Activated naive CD8-positive, alpha-beta T cell treated with anti-CD3 and anti-CD28 coated beads, Interleukin-2, amount 10 ng/mL, durations not matched to agents 7 days and 5 days (primary cell): Measurements from ENCODE around the gene C16orf54. TPM values are rescaled to one million over a fixed set of nuclear protein-coding genes. Genes with fewer than 3 reads are reported as not detected.
"Not testable (repeated sequence)": the region's sequence is repeated elsewhere in the genome, so short reads cannot be mapped to it uniquely, and the experiment has no call there.

Experiments used
- ATAC-seq: fragments of 150-1000 bp; cut with Tn5 transposase; one replicate; pipeline ENCODE4 v1.10.0; 2021; ENCODE audit warnings: low read depth, moderate library complexity
- POLR2A ChIA-PET: fragments of 350-600 bp; sonication (Branson Sonifier 250); formaldehyde crosslinking; loops from one replicate; lab custom pipeline; 2021; ENCODE audit warnings: antibody characterized with exemption; lab: Charles Lee
- DNase-seq: peaks from one replicate; pipeline ENCODE4 v3.0.0; 2021
- H3K27ac Mint-ChIP-seq: one replicate; pipeline ENCODE4 v1.8.0; 2022; ENCODE audit warnings: mild to moderate bottlenecking, mixed read lengths
- H3K27me3 Mint-ChIP-seq: one replicate; pipeline ENCODE4 v1.8.0; 2022; ENCODE audit warnings: mild to moderate bottlenecking, moderate library complexity, mixed read lengths
- H3K36me3 Mint-ChIP-seq: one replicate; pipeline ENCODE4 v1.8.0; 2021; ENCODE audit warnings: mild to moderate bottlenecking, mixed read lengths
- H3K4me1 Mint-ChIP-seq: one replicate; pipeline ENCODE4 v1.8.0; 2021; ENCODE audit warnings: mixed read lengths
- H3K4me3 Mint-ChIP-seq: one replicate; pipeline ENCODE4 v1.8.0; 2022; ENCODE audit warnings: mild to moderate bottlenecking, moderate library complexity, mixed read lengths
- H3K9me3 Mint-ChIP-seq: one replicate; pipeline ENCODE4 v1.8.0; 2021; ENCODE audit warnings: mixed read lengths
- total RNA-seq, 2 experiments: library from RNA; stranded (reverse); gene quantifications; one replicate each; pipeline ENCODE4 v1.2.3, GENCODE V29; 2021

C16orf54 gene, protein sequence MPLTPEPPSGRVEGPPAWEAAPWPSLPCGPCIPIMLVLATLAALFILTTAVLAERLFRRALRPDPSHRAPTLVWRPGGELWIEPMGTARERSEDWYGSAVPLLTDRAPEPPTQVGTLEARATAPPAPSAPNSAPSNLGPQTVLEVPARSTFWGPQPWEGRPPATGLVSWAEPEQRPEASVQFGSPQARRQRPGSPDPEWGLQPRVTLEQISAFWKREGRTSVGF
- 10 to 100 TPM; 84.2 to 88.0 TPM for total RNA-seq

DNA sequence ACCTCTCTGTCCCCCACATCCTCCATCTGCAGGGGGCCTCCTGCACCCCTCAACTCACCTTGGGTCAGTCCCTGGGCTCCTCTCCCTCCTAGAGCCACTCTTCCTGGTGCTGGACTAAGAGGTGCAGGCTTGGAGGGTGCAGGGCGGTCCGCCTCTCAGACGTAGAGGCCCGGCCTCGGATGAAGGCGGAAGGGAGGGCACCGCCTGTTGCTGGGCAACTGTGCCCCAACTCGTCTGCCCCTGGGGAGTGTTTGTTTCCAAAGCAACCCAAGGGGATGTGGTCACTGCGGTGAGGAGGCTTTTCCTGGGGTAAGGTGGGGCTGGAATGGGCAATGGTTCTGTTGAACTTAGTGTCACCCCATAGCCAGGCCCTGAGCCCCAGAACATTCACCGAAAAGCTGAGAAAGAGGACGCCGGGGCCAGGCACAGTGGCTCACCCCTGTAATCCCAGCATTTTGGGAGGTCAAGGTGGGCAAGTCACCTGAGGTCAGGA lies at the start of gene C16orf54:
C16orf54 (minus strand) TSS at position 138 of the 493 bp plus-strand sequence. CDS start 1,039 bp downstream, outside the sequence.
- Mint-ChIP-seq H3K36me3 (peaks cover 37% of the 10 kb centered on the region), H3K4me1 (peaks cover 38% of the 10 kb centered on the region), H3K4me3 (peak within 1 kb of the TSS; percentile 98), H3K27me3 (no peaks in the 10 kb centered on the region), H3K27ac (peak within 1 kb of the TSS; percentile 98), H3K9me3 (no peaks in the 10 kb centered on the region)
- ATAC-seq (peak; percentile 81), DNase-seq (peak; percentile 88)
- POLR2A ChIA-PET, result interaction anchor here (0.6 to 4.6 kb wide), 17 partner anchors 9 to 286 kb away, joined by 3 to 64 read pairs (median 4); partner anchors contain the start of genes KIF22, MAZ and PAGR1

DNA sequence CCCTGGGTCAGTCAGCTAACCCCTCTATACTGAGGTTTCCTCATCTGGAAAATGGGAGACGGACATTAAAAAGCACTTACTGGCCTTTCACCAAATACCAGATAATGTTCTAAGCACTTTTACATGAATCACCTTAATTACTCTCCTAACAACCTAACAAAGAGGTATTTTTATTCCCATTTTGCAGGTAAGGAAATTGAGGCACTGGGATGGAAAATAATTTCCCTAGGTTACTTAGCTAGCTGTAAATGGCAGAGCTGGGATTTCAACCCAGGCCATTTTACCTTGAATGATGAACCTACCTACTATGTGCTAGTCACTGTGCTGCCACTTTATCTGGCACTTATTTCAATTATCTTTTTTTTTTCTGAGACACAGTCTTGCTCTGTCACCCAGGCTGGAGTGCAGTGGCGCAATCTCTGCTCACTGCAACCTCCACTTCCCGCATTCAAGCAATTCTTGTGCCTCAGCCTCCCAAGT lies 48.5 kb upstream of the C16orf54 start:
- POLR2A ChIA-PET, result interaction anchor here (0.9 to 9.3 kb wide), 3 partner anchors 11 to 55 kb away, joined by 3 to 165 read pairs (median 3); partner anchors contain the start of gene MAZ
- DNase-seq (no peak), ATAC-seq (no peak)
- no peak overlapping the region for H3K4me3 Mint-ChIP-seq
- H3K9me3 Mint-ChIP-seq, result no peaks in the 10 kb centered on the region
- H3K27ac Mint-ChIP-seq, result no peak overlapping the region
- peaks cover 41% of the 10 kb centered on the region for H3K36me3 Mint-ChIP-seq
- no peaks in the 10 kb centered on the region for H3K27me3 Mint-ChIP-seq
- H3K4me1 Mint-ChIP-seq, result peaks cover 29% of the 10 kb centered on the region

DNA sequence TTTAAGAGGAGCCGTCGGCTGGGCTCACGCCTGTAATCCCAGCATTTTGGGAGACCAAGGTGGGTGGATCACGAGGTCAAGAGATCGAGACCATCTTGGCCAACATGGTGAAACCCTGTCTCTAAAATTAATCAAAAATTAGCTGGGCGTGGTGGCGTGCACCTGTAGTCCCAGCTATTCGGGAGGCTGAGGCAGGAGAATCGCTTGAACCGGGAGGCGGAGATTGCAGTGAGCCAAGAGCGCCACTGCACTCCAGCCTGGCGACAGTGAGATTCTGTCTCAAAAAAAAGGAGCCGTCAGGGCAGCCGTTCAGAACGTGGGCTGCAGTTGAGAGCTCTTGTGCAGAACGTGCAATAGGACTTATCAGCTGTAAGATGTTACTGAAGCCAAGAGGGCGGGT lies 47.4 kb upstream of the C16orf54 start:
- Mint-ChIP-seq H3K4me1 (peaks cover 31% of the 10 kb centered on the region), H3K4me3 (peak overlapping the region; percentile 99), H3K27ac (peak overlapping the region; percentile 77), H3K36me3 (peaks cover 39% of the 10 kb centered on the region)
- DNase-seq, ATAC-seq, H3K9me3 Mint-ChIP-seq, H3K27me3 Mint-ChIP-seq: not testable (repeated sequence)
- POLR2A ChIA-PET, result interaction anchor here (9.3 kb wide), 1 partner anchor 12 kb away, joined by 165 read pairs; the partner anchor contains the start of gene MAZ

DNA sequence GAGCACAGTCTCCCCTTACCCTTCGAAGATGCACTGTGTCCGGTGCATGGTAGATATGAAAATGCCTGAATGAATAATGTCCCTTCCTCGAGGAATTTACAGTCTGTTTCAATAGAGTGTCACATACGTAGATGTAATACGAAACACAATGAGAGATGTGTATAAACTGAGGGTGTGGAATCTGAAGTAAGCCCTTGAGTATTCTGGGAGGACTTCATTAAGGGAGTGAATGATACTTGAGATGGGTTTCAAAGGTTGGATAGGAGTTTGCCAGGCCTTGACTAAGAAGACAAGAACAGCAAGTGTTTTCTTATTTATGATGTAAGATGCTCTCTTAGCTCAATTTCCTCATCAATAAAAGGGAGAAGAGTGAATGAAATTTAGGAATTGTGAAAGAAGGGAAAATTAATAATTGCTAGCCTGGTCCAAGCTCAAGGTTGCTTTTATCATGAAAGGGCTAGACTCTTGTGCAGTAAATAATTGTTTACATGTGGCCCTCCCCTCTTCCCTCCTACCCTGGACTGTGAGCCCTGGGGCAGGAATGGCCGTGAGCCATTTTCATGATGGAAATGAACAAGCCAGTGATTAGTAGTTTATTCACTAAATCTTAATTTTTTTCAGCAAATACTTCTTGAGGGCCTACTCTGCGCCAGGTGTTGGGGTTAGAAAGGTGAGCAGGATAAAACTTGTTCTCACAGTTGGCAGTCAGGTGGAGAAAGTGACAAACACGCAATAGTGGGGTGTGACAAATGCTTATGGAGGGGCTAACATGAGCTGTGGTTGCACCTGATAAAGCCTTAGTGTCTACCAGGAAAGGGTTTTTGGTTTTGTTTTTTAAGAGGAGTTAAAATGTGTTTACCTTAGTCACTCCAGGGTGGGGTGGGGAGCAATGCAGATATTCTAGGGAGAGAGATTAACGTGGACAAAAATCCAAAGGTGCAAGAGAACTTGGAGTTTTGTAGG lies 46.3 kb upstream of the C16orf54 start:
- POLR2A ChIA-PET, result interaction anchor here (2.1 to 9.3 kb wide), 5 partner anchors 13 to 56 kb away, joined by 10 to 165 read pairs (median 19); partner anchors contain the start of genes C16orf54, MAZ, MVP and PAGR1
- H3K36me3 Mint-ChIP-seq, result peaks cover 33% of the 10 kb centered on the region
- ATAC-seq, result no peak
- peak overlapping the region; percentile 99 for H3K4me3 Mint-ChIP-seq
- H3K27ac Mint-ChIP-seq, result peak overlapping the region; percentile 98
- DNase-seq, result no peak
- H3K9me3 Mint-ChIP-seq, result no peaks in the 10 kb centered on the region
- H3K4me1 Mint-ChIP-seq, result peaks cover 31% of the 10 kb centered on the region
- no peaks in the 10 kb centered on the region for H3K27me3 Mint-ChIP-seq

DNA sequence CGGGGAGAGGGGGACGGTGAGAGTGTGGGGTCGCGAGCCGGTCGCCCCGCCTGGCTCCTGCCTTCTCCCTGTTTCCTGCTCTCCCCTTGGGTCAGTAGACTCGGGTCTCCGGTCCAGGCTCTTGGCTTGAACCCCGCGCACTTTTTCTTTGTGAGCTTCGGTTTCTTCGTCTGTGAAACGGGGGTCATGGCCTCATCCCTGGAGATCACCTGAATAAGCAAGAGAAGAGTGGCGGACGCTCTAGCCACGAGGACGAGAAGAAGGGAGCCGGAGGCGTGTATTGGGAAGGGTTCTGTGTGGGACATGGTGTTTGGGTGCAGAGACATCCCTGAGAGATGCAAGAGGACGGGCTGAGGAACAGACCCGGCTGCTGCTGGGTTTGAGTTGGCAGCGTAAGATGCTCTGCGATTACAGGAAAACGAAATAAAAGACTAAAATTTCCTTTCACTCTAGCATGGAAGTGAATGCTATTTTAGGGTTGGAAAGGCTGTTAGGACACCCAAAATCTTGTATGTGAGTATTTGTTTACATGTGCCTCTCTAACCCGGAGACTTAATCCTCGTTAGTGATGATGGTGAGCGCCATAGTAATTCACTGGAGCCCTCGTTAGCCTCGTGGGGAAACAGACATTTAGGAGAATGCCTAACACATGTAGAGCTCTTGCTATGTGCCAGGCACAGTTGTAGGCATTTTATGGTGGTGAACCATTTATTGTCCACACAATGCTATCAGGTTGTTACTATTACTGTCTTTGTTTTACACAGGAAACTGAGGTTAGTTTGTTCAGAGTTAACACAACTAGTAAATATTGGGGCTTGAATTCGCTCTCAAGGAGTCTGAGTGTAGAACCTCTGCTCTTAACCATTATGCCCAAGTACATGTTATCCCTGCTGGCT lies 45.4 kb upstream of the C16orf54 start:
- POLR2A ChIA-PET, result interaction anchor here (0.8 to 9.3 kb wide), 19 partner anchors 11 to 204 kb away, joined by 3 to 165 read pairs (median 7); partner anchors contain the start of genes C16orf54, HIRIP3, MAZ and MVP
- H3K4me3 Mint-ChIP-seq, result peak overlapping the region; percentile 99
- ATAC-seq (no peak), DNase-seq (no peak)
- H3K27ac Mint-ChIP-seq, result peak overlapping the region; percentile 98
- peaks cover 31% of the 10 kb centered on the region for H3K4me1 Mint-ChIP-seq
- H3K9me3 Mint-ChIP-seq, result no peaks in the 10 kb centered on the region
- H3K27me3 Mint-ChIP-seq, result no peaks in the 10 kb centered on the region
- peaks cover 26% of the 10 kb centered on the region for H3K36me3 Mint-ChIP-seq

DNA sequence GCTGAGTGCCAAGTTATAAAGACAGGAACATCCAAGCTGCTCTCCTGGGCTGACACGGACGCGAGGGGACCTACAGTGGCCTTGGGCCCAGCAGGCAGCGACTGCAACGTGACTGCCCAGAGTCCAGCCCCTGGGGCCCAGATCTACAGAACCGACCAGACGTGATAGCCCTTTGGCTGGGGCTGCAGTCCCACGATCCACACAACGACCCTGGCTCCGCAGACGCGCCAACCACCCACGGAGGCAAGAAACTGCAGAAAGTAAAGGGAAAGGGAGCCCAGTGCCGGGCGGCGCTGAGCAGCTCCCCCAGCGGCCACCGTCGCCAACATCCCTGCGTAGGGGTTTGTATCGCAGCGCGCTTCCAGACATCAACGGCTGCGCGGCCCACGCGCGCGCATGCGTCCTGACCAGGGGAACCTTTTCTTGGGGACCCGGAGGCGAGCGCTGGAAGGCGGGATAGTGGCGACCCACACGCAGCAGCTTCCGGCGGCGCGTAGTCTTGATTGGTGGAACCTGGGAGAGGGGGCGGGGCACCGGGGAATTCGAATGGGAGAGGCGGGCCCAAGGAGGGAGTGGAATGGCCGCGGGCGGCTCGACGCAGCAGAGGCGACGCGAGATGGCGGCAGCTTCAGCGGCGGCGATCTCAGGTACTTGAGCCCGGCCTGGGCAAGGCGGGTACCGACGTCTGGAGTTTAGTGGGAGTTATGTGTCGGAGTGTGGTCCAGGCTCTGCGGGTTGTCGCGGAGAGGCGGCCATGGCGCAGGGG lies 44.6 kb upstream of the C16orf54 start, which contains the start of gene KIF22:
KIF22 (plus strand) TSS at position 569 of the 766 bp plus-strand sequence; CDS start at position 578, 9 bp downstream.
- ATAC-seq (peak; percentile 97), DNase-seq (peak; percentile 100)
- Mint-ChIP-seq H3K4me3 (peak within 1 kb of the TSS; percentile 99), H3K27ac (peak within 1 kb of the TSS; percentile 98), H3K27me3 (no peaks in the 10 kb centered on the region), H3K36me3 (peaks cover 26% of the 10 kb centered on the region), H3K9me3 (no peaks in the 10 kb centered on the region), H3K4me1 (peaks cover 33% of the 10 kb centered on the region)
- POLR2A ChIA-PET, result interaction anchor here (0.5 to 9.3 kb wide), 30 partner anchors 10 to 395 kb away, joined by 3 to 165 read pairs (median 4); partner anchors contain the start of genes C16orf54, HIRIP3, MAZ and MVP

DNA sequence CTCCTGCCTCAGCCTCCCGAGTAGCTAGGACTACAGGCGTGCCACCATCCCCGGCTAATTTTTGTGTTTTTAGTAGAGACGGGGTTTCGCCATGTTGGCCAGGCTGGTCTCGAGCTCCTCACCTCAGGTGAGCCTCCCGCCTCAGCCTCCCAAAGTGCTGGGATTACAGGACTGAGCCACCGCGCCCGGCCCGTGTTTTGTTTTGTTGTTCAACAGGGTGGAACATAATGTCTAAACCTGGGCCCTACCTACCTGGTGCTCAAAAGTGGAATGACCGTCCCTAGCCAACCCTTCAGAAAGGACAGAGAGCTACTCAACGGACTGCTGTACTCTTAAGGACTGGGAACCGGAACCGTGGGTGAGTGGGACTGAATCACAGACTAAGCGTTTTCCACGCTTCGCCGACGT lies 44.0 kb upstream of the C16orf54 start:
- Mint-ChIP-seq H3K4me1 (peaks cover 35% of the 10 kb centered on the region), H3K9me3 (no peaks in the 10 kb centered on the region), H3K27ac (peak overlapping the region; percentile 98), H3K27me3 (no peaks in the 10 kb centered on the region), H3K36me3 (peaks cover 23% of the 10 kb centered on the region), H3K4me3 (peak overlapping the region; percentile 99)
- ATAC-seq (no peak), DNase-seq (no peak)
- POLR2A ChIA-PET, result interaction anchor here (0.5 to 9.3 kb wide), 28 partner anchors 15 to 396 kb away, joined by 3 to 165 read pairs (median 4); partner anchors contain the start of genes C16orf54, HIRIP3, MAZ and MVP

DNA sequence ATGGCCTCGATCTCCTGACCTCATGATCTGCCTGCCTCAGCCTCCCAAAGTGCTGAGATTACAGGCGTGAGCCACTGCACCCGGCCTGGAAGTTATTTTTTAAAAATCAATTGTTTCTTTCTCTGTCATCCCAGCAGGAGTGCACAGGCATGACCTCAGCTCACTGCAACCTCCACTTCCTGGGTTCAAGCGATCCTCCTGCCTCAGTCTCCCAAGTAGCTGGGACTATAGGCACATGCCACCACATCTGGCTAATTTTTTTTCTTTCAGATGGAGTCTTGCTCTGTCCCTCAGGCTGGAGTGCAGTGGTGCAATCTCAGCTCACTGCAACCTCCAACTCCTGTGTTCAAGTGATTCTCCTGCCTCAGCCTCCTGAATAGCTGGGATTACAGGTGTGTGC lies 41.4 kb upstream of the C16orf54 start:
- POLR2A ChIA-PET, result interaction anchor here (1.1 kb wide), 1 partner anchor 41 kb away, joined by 4 read pairs; the partner anchor contains the start of gene C16orf54
- H3K4me1 Mint-ChIP-seq, result peaks cover 24% of the 10 kb centered on the region
- not testable (repeated sequence) for ATAC-seq, H3K9me3 Mint-ChIP-seq, H3K36me3 Mint-ChIP-seq, H3K4me3 Mint-ChIP-seq, H3K27me3 Mint-ChIP-seq, H3K27ac Mint-ChIP-seq, DNase-seq

DNA sequence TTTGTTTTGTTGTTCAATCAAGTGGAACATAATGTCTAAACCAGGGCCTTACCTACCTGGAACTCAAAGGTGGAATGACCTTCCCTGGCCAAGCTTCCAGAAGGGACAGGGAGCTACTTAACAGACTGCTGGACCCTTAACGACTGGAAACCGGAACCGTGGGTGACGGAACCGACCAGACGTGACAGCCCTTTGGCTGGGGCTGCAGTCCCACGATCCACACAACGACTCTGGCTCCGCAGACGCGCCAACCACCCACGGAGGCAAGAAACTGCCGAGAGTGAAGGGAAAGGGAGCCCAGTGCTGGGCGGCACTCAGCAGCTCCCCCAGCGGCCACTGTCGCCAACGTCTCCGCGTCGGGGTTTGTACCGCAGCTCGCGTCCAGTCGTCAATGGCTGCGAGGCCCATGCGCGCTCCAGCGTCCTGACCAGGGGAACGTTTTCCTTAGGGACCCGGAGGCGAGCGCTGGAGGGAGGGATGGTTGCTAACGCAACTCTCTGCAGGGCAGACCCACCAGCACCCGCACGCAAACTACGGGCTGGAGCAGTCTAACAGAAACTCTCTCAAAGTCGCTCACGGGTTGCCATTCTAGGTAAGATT lies 39.2 kb upstream of the C16orf54 start:
- Mint-ChIP-seq H3K9me3 (no peaks in the 10 kb centered on the region), H3K27ac (peak overlapping the region; percentile 30), H3K36me3 (no peaks in the 10 kb centered on the region), H3K4me1 (peaks cover 21% of the 10 kb centered on the region), H3K27me3 (no peaks in the 10 kb centered on the region), H3K4me3 (peak overlapping the region; percentile 67)
- DNase-seq, result peak; percentile 82
- POLR2A ChIA-PET, result interaction anchor here (0.5 to 1.7 kb wide), 10 partner anchors 17 to 186 kb away, joined by 3 to 7 read pairs (median 4); partner anchors contain the start of gene C16orf54
- peak; percentile 93 for ATAC-seq

DNA sequence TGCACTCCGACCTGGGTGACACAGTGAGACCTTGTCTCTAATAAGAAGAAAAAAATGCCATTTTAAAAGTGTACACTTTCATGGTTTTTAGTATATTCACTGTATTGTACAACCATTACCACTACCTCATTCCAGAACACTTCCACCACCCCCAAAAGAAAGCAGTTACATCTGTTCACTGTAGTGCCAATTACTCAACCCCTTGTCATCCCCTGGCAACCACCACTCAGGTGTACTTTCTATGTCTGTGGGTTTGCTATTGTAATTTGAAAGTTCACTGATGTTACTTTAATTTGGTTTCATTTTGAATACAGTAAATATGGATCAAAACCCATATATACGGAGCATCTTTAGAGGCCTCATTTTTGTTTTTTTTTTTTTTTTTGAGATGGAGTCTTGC lies 38.4 kb upstream of the C16orf54 start:
- Mint-ChIP-seq H3K9me3 (no peaks in the 10 kb centered on the region), H3K27me3 (no peaks in the 10 kb centered on the region), H3K4me3 (peak overlapping the region; percentile 22), H3K36me3 (no peaks in the 10 kb centered on the region), H3K27ac (peak overlapping the region; percentile 37), H3K4me1 (peaks cover 19% of the 10 kb centered on the region)
- no peak for DNase-seq
- POLR2A ChIA-PET, result interaction anchor here (0.5 to 1.7 kb wide), 9 partner anchors 18 to 187 kb away, joined by 3 to 7 read pairs (median 4); partner anchors contain the start of gene C16orf54
- no peak for ATAC-seq
